NCI-H1694 treated with DMSO at 0.1 percent for 48 hours (cell line): ENCODE data around the gene EXPH5.

Experiments
- DNase-seq: peaks from one replicate; lab custom pipeline; 2025; lab: John Stamatoyannopoulos, UW

The EXPH5 gene

GRCh38 chr11:108508653-108509593 is 84.6 kb downstream of the EXPH5 start:
- DNase-seq: no peak

GRCh38 chr11:108501396-108501795 is 92.2 kb downstream of the EXPH5 start:
- no peak for DNase-seq

GRCh38 chr11:108500721-108501120 is 92.8 kb downstream of the EXPH5 start:
- DNase-seq: no peak

- DNase-seq: no peak
Observed at GRCh38 chr11:108500169-108500568, 93.4 kb downstream of the EXPH5 start.

- DNase-seq: no peak
Observed at GRCh38 chr11:108498816-108499408, 94.7 kb downstream of the EXPH5 start.

- DNase-seq: no peak
Observed at GRCh38 chr11:108498046-108498815, 95.3 kb downstream of the EXPH5 start, which contains the start of gene POGLUT3. POGLUT3 (minus strand) TSS chr11:108498384; CDS start chr11:108498366, 18 bp downstream.

- no peak for DNase-seq
Observed at GRCh38 chr11:108497317-108498045, 96.1 kb downstream of the EXPH5 start.

- no peak for DNase-seq
Observed at GRCh38 chr11:108496643-108497256, 96.8 kb downstream of the EXPH5 start.

GRCh38 chr11:108495326-108495725 is 98.2 kb downstream of the EXPH5 start:
- DNase-seq: no peak

- DNase-seq: no peak
Observed at GRCh38 chr11:108494182-108494581, 99.4 kb downstream of the EXPH5 start.

- DNase-seq: no peak
Observed at GRCh38 chr11:108491936-108492335, 101.6 kb downstream of the EXPH5 start.

- no peak for DNase-seq
Observed at GRCh38 chr11:108486828-108487227, 106.7 kb downstream of the EXPH5 start.

GRCh38 chr11:108486331-108486730 is 107.2 kb downstream of the EXPH5 start:
- DNase-seq: no peak

- DNase-seq: no peak
Observed at GRCh38 chr11:108483163-108483562, 110.4 kb downstream of the EXPH5 start.

GRCh38 chr11:108474664-108475463 is 118.7 kb downstream of the EXPH5 start:
- no peak for DNase-seq

- no peak for DNase-seq
Observed at GRCh38 chr11:108472681-108473080, 120.9 kb downstream of the EXPH5 start.

GRCh38 chr11:108468478-108468864 is 125.1 kb downstream of the EXPH5 start:
- no peak for DNase-seq

GRCh38 chr11:108467091-108467823 is 126.3 kb downstream of the EXPH5 start, which contains the start of gene C11orf65:
C11orf65 (minus strand) TSS chr11:108467529; CDS start chr11:108461559, 5,970 bp downstream.
- peak; percentile 72 for DNase-seq

- DNase-seq: no peak
Observed at GRCh38 chr11:108466405-108466804, 127.2 kb downstream of the EXPH5 start.
